GM20000 (cell line): ENCODE data around the gene MATN3.
A peak's percentile ranks its signal among the peaks of the same experiment; 100 is the strongest.

Experiments used
- DNase-seq: peaks from one replicate; pipeline ENCODE4 v3.0.0; 2012; ENCODE audit warnings: low spot score
- TF ChIP-seq, protein P1 (sequence below): IDR thresholded peaks from 2 replicates; pipeline ENCODE4 v1.5.1; 2012; ENCODE audit warnings: mild to moderate bottlenecking, control low read depth; ENCODE audit errors: extremely low read depth, missing control alignments

Gene MATN3

DNA sequence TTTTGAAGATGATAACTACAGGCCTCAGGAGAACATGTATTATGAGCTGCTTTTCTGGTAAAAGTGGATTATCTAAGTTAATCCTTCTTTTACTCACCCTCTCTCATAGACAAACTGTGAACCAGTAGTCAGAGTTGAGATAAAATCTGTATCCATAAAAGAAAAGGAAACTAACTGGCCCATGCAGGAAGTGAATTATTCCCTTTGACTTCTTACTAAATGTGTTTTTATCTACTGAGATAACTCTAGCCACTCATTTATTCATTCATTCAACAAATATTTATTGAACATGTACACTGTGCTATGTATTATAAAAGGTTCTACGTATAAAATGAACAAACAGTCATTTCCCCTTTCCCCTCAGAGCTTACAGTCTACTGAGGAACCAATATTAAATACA, 32.5 kb downstream of the MATN3 start:
- no peak for DNase-seq
- TF ChIP-seq, protein P1, sequence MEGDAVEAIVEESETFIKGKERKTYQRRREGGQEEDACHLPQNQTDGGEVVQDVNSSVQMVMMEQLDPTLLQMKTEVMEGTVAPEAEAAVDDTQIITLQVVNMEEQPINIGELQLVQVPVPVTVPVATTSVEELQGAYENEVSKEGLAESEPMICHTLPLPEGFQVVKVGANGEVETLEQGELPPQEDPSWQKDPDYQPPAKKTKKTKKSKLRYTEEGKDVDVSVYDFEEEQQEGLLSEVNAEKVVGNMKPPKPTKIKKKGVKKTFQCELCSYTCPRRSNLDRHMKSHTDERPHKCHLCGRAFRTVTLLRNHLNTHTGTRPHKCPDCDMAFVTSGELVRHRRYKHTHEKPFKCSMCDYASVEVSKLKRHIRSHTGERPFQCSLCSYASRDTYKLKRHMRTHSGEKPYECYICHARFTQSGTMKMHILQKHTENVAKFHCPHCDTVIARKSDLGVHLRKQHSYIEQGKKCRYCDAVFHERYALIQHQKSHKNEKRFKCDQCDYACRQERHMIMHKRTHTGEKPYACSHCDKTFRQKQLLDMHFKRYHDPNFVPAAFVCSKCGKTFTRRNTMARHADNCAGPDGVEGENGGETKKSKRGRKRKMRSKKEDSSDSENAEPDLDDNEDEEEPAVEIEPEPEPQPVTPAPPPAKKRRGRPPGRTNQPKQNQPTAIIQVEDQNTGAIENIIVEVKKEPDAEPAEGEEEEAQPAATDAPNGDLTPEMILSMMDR, result no peak

DNA sequence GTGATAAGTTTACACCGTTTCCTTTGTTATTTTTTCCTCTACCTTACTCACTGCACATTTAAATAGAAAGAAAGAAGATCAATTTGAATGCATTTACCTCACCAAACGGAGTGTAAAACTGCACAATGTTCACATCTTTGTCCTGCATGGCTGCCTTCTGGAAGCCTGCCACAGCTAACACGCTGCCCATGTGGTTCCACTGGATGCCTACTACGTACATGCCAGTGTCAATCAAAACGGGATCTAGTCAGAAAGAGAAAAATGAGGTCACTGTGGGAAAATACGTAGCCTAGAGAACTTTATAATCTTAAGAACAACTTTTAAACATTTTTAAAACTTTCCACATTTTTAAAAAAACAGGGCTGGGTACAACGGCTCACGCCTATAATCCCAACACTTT, 39.0 kb downstream of the MATN3 start:
- TF ChIP-seq, protein P1, result no peak
- no peak for DNase-seq

DNA sequence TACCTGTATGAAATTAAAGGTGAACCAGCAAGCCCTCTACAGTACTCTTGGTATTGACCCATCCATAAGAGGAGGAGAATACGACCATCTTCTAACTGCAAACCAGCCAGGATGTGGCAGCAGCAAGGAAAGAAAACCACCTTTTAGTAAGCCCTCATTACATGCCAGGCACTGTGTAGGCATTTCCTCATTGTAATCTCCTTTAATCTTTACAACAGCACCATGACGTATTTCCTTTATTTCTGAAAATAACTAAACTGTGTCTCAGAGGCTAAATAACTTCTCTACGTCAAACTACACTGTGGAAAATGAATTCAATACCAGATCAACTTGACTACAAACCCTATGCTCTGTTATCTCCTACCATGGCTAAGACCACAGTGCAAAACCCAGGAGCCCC, 40.8 kb downstream of the MATN3 start:
- TF ChIP-seq, protein P1, result no peak
- no peak for DNase-seq

GRCh38 chr2:19963386-19963785, 49.1 kb downstream of the MATN3 start:
- TF ChIP-seq, protein P1, result no peak
- no peak for DNase-seq

- TF ChIP-seq, protein P1, result peak; percentile 75
- peak; percentile 65 for DNase-seq
These were observed 56.7 kb downstream of the MATN3 start for GRCh38 chr2:19955544-19956422.

DNA sequence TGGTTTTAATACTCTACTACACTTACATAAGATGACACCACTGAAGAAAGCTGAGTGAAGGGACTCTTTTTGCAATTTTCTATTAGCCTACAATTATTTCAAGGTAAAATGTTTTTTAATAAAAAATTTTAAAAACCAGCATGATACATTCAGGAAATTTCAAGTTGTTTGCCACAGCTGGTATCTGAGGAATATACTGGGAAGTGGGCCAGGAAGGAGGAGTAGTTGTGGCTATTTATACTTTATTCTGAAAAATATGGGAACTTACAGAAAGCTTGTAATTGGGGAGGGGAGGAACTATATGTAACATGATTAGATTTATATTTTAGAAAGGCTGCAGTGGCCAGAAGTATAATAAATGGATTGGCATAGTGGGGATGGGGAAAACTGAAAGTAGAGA, 63.4 kb downstream of the MATN3 start:
- no peak for DNase-seq
- TF ChIP-seq, protein P1, result no peak

DNA sequence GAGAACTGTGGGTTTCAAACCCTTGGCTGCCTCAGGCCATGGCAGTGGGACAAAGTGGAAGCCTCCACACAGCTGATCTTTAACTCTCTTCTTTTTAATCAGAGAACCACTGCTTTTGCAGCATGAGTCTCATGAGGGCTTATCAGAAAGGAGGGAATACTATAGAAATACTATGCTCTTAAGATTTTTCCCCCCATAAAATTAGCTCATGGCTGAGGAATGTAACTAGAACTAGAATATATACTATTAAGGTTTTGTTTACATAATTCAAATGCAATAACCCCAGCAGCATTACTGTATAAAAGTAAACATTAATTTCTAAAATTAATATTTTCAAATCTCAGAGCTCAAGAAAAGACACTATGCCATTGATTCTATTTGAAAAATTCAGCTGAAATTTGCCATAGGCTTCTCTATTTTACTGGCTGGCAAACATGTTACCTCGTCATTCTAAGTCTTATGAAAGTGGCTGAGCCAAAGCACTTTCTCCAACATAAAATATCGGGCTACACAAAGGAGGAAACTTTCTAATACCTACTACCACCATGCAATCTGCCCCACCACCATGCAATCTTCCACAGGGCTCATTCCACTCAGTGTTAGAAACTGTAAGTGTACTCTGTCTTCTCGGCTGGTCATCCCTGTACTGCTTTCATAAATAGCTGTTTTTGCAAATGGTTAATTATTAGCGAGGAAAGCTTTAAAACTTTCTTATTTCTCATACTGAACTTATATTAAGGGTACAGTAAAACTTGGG, 65.1 kb downstream of the MATN3 start:
- TF ChIP-seq, protein P1, result no peak
- DNase-seq, result no peak
